GM23248 (cell line): ENCODE results near the gene VSIG10. TPM values are rescaled to one million over a fixed set of nuclear protein-coding genes. Genes with fewer than 3 reads are reported as not detected.

Experiments
- DNase-seq: peaks from one replicate; pipeline ENCODE4 v3.0.0-alpha.2; 2015
- H2AFZ ChIP-seq: fragments of 200-600 bp; sonication (generic); 2 replicates; pipeline ENCODE4 v1.6.1; 2016; ENCODE audit warnings: antibody characterized with exemption
- H3F3A ChIP-seq: fragments of 200-600 bp; sonication (generic); 2 replicates; pipeline ENCODE4 v1.6.1; 2016; ENCODE audit warnings: mild to moderate bottlenecking, antibody characterized with exemption, mixed run types; ENCODE audit not compliant: insufficient read depth
- H3K27ac ChIP-seq: fragments of 200-600 bp; sonication (generic); 2 replicates; pipeline ENCODE4 v1.5.1; 2016; ENCODE audit warnings: mild to moderate bottlenecking
- H3K27me3 ChIP-seq: fragments of 200-600 bp; sonication (generic); replicated peaks from 2 replicates; pipeline ENCODE4 v1.6.1; 2016; ENCODE audit warnings: mild to moderate bottlenecking; ENCODE audit not compliant: insufficient read depth
- H3K36me3 ChIP-seq: fragments of 200-600 bp; sonication (generic); 2 replicates; pipeline ENCODE4 v1.6.1; 2016; ENCODE audit warnings: low read depth, mild to moderate bottlenecking
- H3K4me1 ChIP-seq: fragments of 200-600 bp; sonication (generic); 2 replicates; pipeline ENCODE4 v1.6.1; 2016; ENCODE audit warnings: mild to moderate bottlenecking; ENCODE audit not compliant: insufficient read depth
- H3K4me2 ChIP-seq: fragments of 200-600 bp; sonication (generic); one replicate; pipeline ENCODE4 v1.6.1; 2016; ENCODE audit warnings: mild to moderate bottlenecking; ENCODE audit not compliant: unreplicated experiment
- H3K4me3 ChIP-seq: fragments of 200-600 bp; sonication (generic); 2 replicates; pipeline ENCODE4 v1.5.1; 2016; ENCODE audit warnings: mild to moderate bottlenecking
- H3K79me2 ChIP-seq: fragments of 200-600 bp; sonication (generic); 2 replicates; pipeline ENCODE4 v1.6.1; 2016; ENCODE audit warnings: mild to moderate bottlenecking; ENCODE audit not compliant: insufficient read depth
- H3K9ac ChIP-seq: fragments of 200-600 bp; sonication (generic); 2 replicates; pipeline ENCODE4 v1.6.1; 2016; ENCODE audit warnings: mild to moderate bottlenecking
- H3K9me2 ChIP-seq: fragments of 200-600 bp; sonication (generic); 2 replicates; pipeline ENCODE4 v1.6.1; 2016; ENCODE audit warnings: mixed run types, mild to moderate bottlenecking, moderate library complexity; ENCODE audit not compliant: insufficient read depth
- H3K9me3 ChIP-seq: fragments of 200-600 bp; sonication (generic); one replicate; pipeline ENCODE4 v1.6.1; 2017; ENCODE audit warnings: low read depth
- H4K20me1 ChIP-seq: fragments of 200-600 bp; sonication (generic); 2 replicates; pipeline ENCODE4 v1.6.0; 2016; ENCODE audit not compliant: insufficient read depth
- EZH2 ChIP-seq: fragments of 200-600 bp; sonication (generic); IDR thresholded peaks from 2 replicates; pipeline ENCODE4 v1.6.1; 2018; ENCODE audit warnings: antibody characterized with exemption, mild to moderate bottlenecking; ENCODE audit not compliant: insufficient read depth, poor library complexity, severe bottlenecking
- EZH2phosphoT487 ChIP-seq: fragments of 200-600 bp; sonication (generic); IDR thresholded peaks from 2 replicates; pipeline ENCODE4 v1.6.1; 2018; ENCODE audit warnings: antibody characterized with exemption, moderate library complexity, mild to moderate bottlenecking, low read depth; ENCODE audit not compliant: insufficient read depth
- WGBS, 2 experiments: methylation state at CpG; one replicate each; pipeline ENCODE4 v1.1.6; 2015 to 2017; ENCODE audit warnings: low lambda C conversion rate in 2 of 2, low coverage in 1 of 2; ENCODE audit errors: missing lambda C conversion rate in 2 of 2; 5-methylcytosine and 5-hydroxymethylcytosine counted together
- in situ Hi-C: fragments of 300-500 bp; cut with MboI; formaldehyde crosslinking; loops from 2 replicates; pipeline ENCODE4 v1.15.0; 2020
- polyA plus RNA-seq: library from polyadenylated mRNA; unstranded; fragments of >200 nt; fragmentation: Nextera tagmentation; extraction: Ambion mirVana; gene quantifications from 2 replicates; pipeline ENCODE4 v1.2.1, GENCODE V29; 2016
- total RNA-seq: library from RNA; depleted of rRNA; stranded (reverse); fragments of >200 nt; shearing (Covaris generic); gene quantifications from 2 replicates; pipeline ENCODE4 v1.2.3, GENCODE V29; 2014; rRNA removed

Gene VSIG10, protein sequence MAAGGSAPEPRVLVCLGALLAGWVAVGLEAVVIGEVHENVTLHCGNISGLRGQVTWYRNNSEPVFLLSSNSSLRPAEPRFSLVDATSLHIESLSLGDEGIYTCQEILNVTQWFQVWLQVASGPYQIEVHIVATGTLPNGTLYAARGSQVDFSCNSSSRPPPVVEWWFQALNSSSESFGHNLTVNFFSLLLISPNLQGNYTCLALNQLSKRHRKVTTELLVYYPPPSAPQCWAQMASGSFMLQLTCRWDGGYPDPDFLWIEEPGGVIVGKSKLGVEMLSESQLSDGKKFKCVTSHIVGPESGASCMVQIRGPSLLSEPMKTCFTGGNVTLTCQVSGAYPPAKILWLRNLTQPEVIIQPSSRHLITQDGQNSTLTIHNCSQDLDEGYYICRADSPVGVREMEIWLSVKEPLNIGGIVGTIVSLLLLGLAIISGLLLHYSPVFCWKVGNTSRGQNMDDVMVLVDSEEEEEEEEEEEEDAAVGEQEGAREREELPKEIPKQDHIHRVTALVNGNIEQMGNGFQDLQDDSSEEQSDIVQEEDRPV
- total RNA-seq (11.6 and 40.1 TPM in 2 replicates), polyA plus RNA-seq (8.5 and 11.5 TPM in 2 replicates)

DNA sequence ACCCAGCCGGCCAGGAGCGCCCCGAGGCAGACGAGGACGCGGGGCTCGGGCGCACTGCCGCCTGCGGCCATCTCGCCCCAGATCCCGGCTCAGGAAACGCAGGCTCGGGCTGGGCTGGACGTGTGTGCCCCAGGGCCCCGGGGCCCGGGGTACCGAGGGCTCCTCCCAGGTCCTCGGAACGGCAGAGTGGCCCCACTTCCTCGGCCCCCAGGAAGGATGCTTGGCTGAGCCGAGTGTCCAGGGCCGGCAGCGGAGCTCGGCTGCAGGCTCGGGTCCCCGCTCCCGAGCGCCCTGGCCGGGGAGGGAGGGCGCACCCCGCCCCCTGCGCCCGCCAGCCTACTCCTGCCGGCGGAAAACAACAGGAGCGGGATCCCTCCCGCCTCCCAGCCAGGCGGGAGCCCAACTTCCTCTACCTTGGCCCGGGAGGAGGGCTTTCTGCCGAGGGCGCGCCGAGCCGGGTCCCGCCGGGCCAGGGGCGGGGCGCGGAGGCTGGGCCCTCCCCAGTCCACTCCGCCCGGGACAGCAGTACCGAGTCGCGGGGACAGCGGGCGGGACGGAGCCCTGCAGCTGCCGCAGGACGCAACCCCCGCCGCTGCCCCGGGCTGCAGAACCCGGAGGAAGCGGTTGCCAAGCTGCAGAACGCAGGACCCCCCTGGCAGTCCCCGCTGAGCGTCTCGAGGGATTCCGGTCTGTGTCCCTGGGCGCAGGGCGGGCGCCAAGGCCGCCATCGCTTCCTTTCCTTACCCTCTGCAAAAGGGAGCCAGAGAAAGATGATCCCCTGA, at the start of gene VSIG10:
Gene VSIG10 (minus strand): TSS at position 411 of the 782 bp plus-strand sequence. CDS start 340 bp downstream, at position 71.
- in situ Hi-C loops = no loop called here
- Histone ChIP-seq H3F3A (no peaks in the 10 kb centered on the region), H3K79me2 (no peaks in the 10 kb centered on the region), H3K9me3 (no peaks in the 10 kb centered on the region), H3K4me2 (peak within 1 kb of the TSS; percentile 73), H3K4me3 (peak within 1 kb of the TSS; percentile 78), H4K20me1 (no peaks in the 10 kb centered on the region), H3K27me3 (no peaks in the 10 kb centered on the region), H3K9me2 (no peaks in the 10 kb centered on the region), H3K4me1 (no peaks in the 10 kb centered on the region), H3K9ac (peak within 1 kb of the TSS; percentile 66), H2AFZ (peak within 1 kb of the TSS; percentile 92), H3K27ac (no peak within 1 kb of the TSS), H3K36me3 (no peaks in the 10 kb centered on the region)
- peak; percentile 75 for DNase-seq
- no peak for TF ChIP-seq EZH2phosphoT487
- TF ChIP-seq EZH2 = no peak
- WGBS, 2 experiments = 1% methylated on average over 64 to 72 of the region's 75 CpGs

DNA sequence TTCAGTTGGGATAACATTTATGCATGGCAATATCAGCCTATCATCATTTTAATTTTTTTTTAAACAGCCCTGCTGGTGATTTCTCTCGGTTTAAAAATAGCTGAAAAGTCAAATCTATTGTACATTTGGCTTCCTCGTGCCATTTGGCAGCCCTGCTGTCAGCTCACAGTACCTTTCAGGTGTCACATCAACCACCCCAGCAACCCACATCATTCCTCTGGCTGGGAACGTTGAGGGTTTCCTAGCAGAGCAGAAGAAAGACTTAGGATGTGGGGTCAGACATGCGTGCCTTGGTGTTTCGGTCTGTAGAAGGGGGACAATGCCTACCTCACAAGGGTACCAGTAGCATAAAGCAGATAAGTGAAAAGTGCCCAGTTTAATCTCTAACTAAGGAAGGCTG, 47.9 kb upstream of the VSIG10 start:
- H3K27me3 ChIP-seq = no peaks in the 10 kb centered on the region
- no peaks in the 10 kb centered on the region for H4K20me1 ChIP-seq
- H3K79me2 ChIP-seq = no peaks in the 10 kb centered on the region
- H3K4me2 ChIP-seq = no peak overlapping the region
- no peak overlapping the region for H2AFZ ChIP-seq
- H3K9ac ChIP-seq = no peak overlapping the region
- peaks cover 12% of the 10 kb centered on the region; the same call in 1 of the 2 replicates for H3F3A ChIP-seq
- H3K36me3 ChIP-seq = peaks cover 5% of the 10 kb centered on the region; the same call in 1 of the 2 replicates
- DNase-seq = no peak
- TF ChIP-seq EZH2 (no peak), EZH2phosphoT487 (no peak)
- no peak overlapping the region for H3K27ac ChIP-seq
- in situ Hi-C loops = no loop called here
- H3K9me3 ChIP-seq = no peaks in the 10 kb centered on the region
- WGBS, 2 experiments = 85 to 87% methylated on average over 5 of the region's 5 CpGs
- H3K9me2 ChIP-seq = no peaks in the 10 kb centered on the region
- no peaks in the 10 kb centered on the region for H3K4me1 ChIP-seq
- no peak overlapping the region for H3K4me3 ChIP-seq

DNA sequence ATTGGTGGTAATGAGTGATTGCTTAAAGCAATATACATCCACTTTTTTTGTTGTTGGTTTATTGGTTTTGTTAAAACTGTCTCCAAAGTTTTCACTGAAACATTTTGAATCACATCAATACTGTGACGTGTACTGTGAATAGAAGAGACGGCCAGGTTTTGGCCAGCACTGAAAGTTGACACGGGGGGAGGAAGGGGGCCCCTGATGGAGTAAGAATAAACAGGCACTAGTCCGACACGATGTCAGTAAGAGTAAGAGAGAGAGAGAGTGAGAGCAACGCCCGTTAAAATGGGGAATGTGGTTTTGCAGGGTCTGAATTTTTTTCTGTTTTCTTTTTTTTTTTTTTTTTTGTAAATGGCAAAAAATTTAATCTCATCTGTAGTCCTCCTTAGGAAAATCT, 46.8 kb upstream of the VSIG10 start:
- Histone ChIP-seq H3K27ac (no peak overlapping the region), H3K4me3 (no peak overlapping the region), H2AFZ (no peak overlapping the region), H3K79me2 (no peaks in the 10 kb centered on the region), H3K4me2 (no peak overlapping the region), H3K9ac (no peak overlapping the region), H3K27me3 (no peaks in the 10 kb centered on the region), H4K20me1 (no peaks in the 10 kb centered on the region), H3K9me2 (no peaks in the 10 kb centered on the region), H3K9me3 (no peaks in the 10 kb centered on the region), H3F3A (peaks cover 12% of the 10 kb centered on the region; the same call in 1 of the 2 replicates), H3K36me3 (peaks cover 11% of the 10 kb centered on the region; the same call in 1 of the 2 replicates), H3K4me1 (no peaks in the 10 kb centered on the region)
- TF ChIP-seq EZH2phosphoT487 (no peak), EZH2 (no peak)
- in situ Hi-C loops = no loop called here
- 50 to 59% methylated on average over 7 of the region's 7 CpGs for WGBS, 2 experiments
- DNase-seq = no peak

DNA sequence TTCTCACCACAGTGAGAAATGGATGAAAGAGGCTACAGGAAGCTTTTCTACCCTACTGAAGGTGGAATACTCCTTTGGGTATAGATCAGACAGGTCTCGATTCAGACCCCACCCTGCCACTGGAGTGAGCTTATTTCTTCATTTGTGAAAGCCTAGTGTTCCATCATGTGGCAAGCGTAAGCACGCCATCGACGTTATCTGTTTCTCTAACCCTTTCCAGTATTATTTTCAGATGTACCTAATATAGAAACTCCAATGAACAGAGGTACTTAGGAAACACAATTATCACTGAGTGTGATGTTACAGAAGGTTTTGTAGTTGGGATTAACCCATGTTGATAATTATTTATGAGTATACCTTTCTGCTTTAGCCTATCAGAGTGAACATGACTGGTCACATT, 44.5 kb upstream of the VSIG10 start:
- Histone ChIP-seq H3K4me2 (no peak overlapping the region), H4K20me1 (no peaks in the 10 kb centered on the region), H2AFZ (no peak overlapping the region), H3K27ac (no peak overlapping the region), H3K4me1 (no peaks in the 10 kb centered on the region), H3K9me3 (no peaks in the 10 kb centered on the region), H3F3A (peaks cover 12% of the 10 kb centered on the region), H3K9me2 (no peaks in the 10 kb centered on the region), H3K27me3 (no peaks in the 10 kb centered on the region), H3K79me2 (peaks cover 8% of the 10 kb centered on the region), H3K36me3 (peaks cover 15% of the 10 kb centered on the region; the same call in 1 of the 2 replicates), H3K9ac (no peak overlapping the region), H3K4me3 (no peak overlapping the region)
- TF ChIP-seq EZH2 (no peak), EZH2phosphoT487 (no peak)
- in situ Hi-C loops = loop anchor here (25.0 kb wide), 1 partner anchor 261 kb away; no protein-coding TSS in a partner anchor
- no peak for DNase-seq
- 84 to 88% methylated on average over 5 of the region's 5 CpGs for whole genome bisulfite sequencing, 2 experiments
